T-helper 1 cell treated with Interleukin-12 subunit alpha and Interleukin-12 subunit beta and Interleukin-4 antibody, amounts not matched to agents 30 μg/mL and 1 μg/mL, for 36 hours (primary cell): ENCODE measurements around the gene C4orf50.

Experiments
- H3K27ac Mint-ChIP-seq: one replicate; pipeline ENCODE4 v1.8.0; 2021; ENCODE audit warnings: mild to moderate bottlenecking, mixed read lengths
- H3K27me3 Mint-ChIP-seq: one replicate; pipeline ENCODE4 v1.8.0; 2021; ENCODE audit warnings: low read depth, mixed read lengths
- H3K36me3 Mint-ChIP-seq: one replicate; pipeline ENCODE4 v1.8.0; 2021; ENCODE audit warnings: low read depth, mixed read lengths
- H3K4me1 Mint-ChIP-seq: one replicate; pipeline ENCODE4 v1.8.0; 2021; ENCODE audit warnings: low read depth, mixed read lengths
- H3K4me3 Mint-ChIP-seq: one replicate; pipeline ENCODE4 v1.8.0; 2021; ENCODE audit warnings: mild to moderate bottlenecking, moderate library complexity, mixed read lengths
- H3K9me3 Mint-ChIP-seq: one replicate; pipeline ENCODE4 v1.8.0; 2021; ENCODE audit warnings: mixed read lengths

The C4orf50 gene

GRCh38 chr4:6049985-6050384 is 31.8 kb upstream of the C4orf50 start:
- Mint-ChIP-seq H3K27ac (no peak overlapping the region), H3K9me3 (no peaks in the 10 kb centered on the region), H3K4me1 (no peaks in the 10 kb centered on the region)

DNA sequence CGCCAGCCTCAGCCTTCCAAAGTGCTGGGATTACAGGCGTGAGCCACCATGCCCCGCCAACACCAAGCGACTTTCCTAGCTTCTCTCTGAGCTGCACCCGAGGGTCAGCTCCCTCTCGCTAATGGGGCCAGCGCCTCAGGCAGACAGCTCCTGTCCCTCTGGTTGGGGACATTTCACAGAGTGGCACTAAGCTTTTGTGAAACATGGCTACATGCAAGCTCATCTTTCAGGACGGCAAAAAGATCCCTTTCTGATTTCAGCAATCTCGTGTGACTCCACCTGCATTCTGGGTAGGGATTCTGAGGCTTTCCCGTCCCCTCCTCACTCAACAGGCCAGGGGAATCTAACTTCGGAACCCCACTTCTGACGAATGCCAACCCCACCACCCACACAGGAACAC is 31.0 kb upstream of the C4orf50 start:
- Mint-ChIP-seq H3K27me3 (no peaks in the 10 kb centered on the region), H3K27ac (no peak overlapping the region), H3K9me3 (no peaks in the 10 kb centered on the region), H3K4me3 (no peak overlapping the region), H3K4me1 (peaks cover 3% of the 10 kb centered on the region), H3K36me3 (peaks cover 27% of the 10 kb centered on the region)

More at GRCh38 chr4:6049985-6050384, 31.8 kb upstream of the C4orf50 start:
- H3K27me3 Mint-ChIP-seq = no peaks in the 10 kb centered on the region
- peaks cover 26% of the 10 kb centered on the region for H3K36me3 Mint-ChIP-seq
- H3K4me3 Mint-ChIP-seq = no peak overlapping the region

- peaks cover 3% of the 10 kb centered on the region for H3K4me1 Mint-ChIP-seq
- H3K36me3 Mint-ChIP-seq = peaks cover 19% of the 10 kb centered on the region
- no peaks in the 10 kb centered on the region for H3K9me3 Mint-ChIP-seq
- no peak overlapping the region for H3K27ac Mint-ChIP-seq
- no peaks in the 10 kb centered on the region for H3K27me3 Mint-ChIP-seq
- no peak overlapping the region for H3K4me3 Mint-ChIP-seq
These were observed 30.3 kb upstream of the C4orf50 start for GRCh38 chr4:6048537-6048936.

- peaks cover 11% of the 10 kb centered on the region for H3K36me3 Mint-ChIP-seq
- no peaks in the 10 kb centered on the region for H3K9me3 Mint-ChIP-seq
- H3K4me1 Mint-ChIP-seq = peaks cover 10% of the 10 kb centered on the region
- H3K27ac Mint-ChIP-seq = no peak overlapping the region
- no peak overlapping the region for H3K4me3 Mint-ChIP-seq
- H3K27me3 Mint-ChIP-seq = no peaks in the 10 kb centered on the region
These were observed 29.0 kb upstream of the C4orf50 start for GRCh38 chr4:6047130-6047673.

GRCh38 chr4:6046526-6047129 is 28.4 kb upstream of the C4orf50 start:
- no peaks in the 10 kb centered on the region for H3K9me3 Mint-ChIP-seq
- H3K27ac Mint-ChIP-seq = no peak overlapping the region
- H3K4me3 Mint-ChIP-seq = no peak overlapping the region
- H3K4me1 Mint-ChIP-seq = peaks cover 16% of the 10 kb centered on the region
- no peaks in the 10 kb centered on the region for H3K27me3 Mint-ChIP-seq
- peaks cover 10% of the 10 kb centered on the region for H3K36me3 Mint-ChIP-seq

- Mint-ChIP-seq H3K36me3 (peaks cover 6% of the 10 kb centered on the region), H3K4me1 (peaks cover 22% of the 10 kb centered on the region), H3K27me3 (no peaks in the 10 kb centered on the region), H3K4me3 (no peak overlapping the region), H3K27ac (no peak overlapping the region), H3K9me3 (no peaks in the 10 kb centered on the region)
These were observed 26.6 kb upstream of the C4orf50 start for GRCh38 chr4:6044805-6045204.

DNA sequence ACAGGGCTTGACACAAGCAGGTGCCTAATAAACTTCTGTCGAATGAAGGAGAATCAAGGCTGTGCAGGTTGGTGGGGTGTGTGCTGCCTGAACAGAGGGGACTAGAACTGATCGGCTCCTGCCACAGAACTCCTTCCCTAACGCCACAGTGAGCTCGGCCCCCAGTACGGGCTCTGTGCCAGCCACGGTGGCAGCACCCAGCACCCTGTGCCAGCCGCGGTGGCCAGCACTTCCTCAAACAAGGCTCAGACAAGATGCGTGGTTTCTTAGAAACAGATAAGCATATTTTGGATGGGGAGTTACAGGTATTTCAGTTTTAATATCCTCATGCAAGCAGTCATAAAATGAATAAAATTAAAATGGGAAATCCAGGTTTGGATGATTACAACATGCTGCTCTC is 26.0 kb upstream of the C4orf50 start:
- Mint-ChIP-seq H3K4me3 (no peak overlapping the region), H3K27ac (no peak overlapping the region), H3K27me3 (no peaks in the 10 kb centered on the region), H3K36me3 (peaks cover 2% of the 10 kb centered on the region), H3K4me1 (peaks cover 22% of the 10 kb centered on the region), H3K9me3 (no peaks in the 10 kb centered on the region)

- H3K4me3 Mint-ChIP-seq = no peak overlapping the region
- H3K4me1 Mint-ChIP-seq = peaks cover 22% of the 10 kb centered on the region
- no peak overlapping the region for H3K27ac Mint-ChIP-seq
- no peaks in the 10 kb centered on the region for H3K9me3 Mint-ChIP-seq
- no peaks in the 10 kb centered on the region for H3K27me3 Mint-ChIP-seq
- peaks cover 2% of the 10 kb centered on the region for H3K36me3 Mint-ChIP-seq
These were observed 25.6 kb upstream of the C4orf50 start for GRCh38 chr4:6043843-6044242.

GRCh38 chr4:6043188-6043587 is 25.0 kb upstream of the C4orf50 start:
- Mint-ChIP-seq H3K4me3 (no peak overlapping the region), H3K27me3 (no peaks in the 10 kb centered on the region), H3K4me1 (peaks cover 22% of the 10 kb centered on the region), H3K9me3 (no peaks in the 10 kb centered on the region), H3K27ac (no peak overlapping the region), H3K36me3 (peaks cover 2% of the 10 kb centered on the region)

- H3K36me3 Mint-ChIP-seq = peaks cover 2% of the 10 kb centered on the region
- no peak overlapping the region for H3K4me3 Mint-ChIP-seq
- peaks cover 22% of the 10 kb centered on the region for H3K4me1 Mint-ChIP-seq
- no peaks in the 10 kb centered on the region for H3K9me3 Mint-ChIP-seq
- H3K27me3 Mint-ChIP-seq = no peaks in the 10 kb centered on the region
- no peak overlapping the region for H3K27ac Mint-ChIP-seq
These were observed 24.2 kb upstream of the C4orf50 start for GRCh38 chr4:6042293-6043063.

DNA sequence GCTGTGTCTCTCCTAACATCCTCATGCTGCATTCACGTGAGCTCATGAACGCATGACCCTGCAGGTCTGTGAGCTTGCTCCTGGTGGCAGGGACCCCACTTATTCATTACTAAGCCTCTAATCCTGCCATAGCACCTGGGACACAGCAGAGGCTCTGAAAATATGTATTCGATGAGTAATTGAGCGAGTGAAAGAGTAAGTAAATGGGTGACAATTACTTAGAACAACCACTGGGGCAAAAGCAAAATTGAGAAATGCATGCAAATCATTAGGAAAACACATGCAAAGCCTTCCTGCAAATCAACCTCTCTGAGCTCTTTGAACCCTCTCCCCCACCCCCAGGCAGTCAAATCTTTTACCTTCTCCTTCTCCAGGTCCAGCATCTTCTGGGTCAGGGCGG is 23.6 kb upstream of the C4orf50 start:
- H3K9me3 Mint-ChIP-seq = no peaks in the 10 kb centered on the region
- H3K27me3 Mint-ChIP-seq = no peaks in the 10 kb centered on the region
- H3K27ac Mint-ChIP-seq = no peak overlapping the region
- peak overlapping the region; percentile 16 for H3K4me3 Mint-ChIP-seq
- peaks cover 2% of the 10 kb centered on the region for H3K36me3 Mint-ChIP-seq
- H3K4me1 Mint-ChIP-seq = peaks cover 22% of the 10 kb centered on the region

DNA sequence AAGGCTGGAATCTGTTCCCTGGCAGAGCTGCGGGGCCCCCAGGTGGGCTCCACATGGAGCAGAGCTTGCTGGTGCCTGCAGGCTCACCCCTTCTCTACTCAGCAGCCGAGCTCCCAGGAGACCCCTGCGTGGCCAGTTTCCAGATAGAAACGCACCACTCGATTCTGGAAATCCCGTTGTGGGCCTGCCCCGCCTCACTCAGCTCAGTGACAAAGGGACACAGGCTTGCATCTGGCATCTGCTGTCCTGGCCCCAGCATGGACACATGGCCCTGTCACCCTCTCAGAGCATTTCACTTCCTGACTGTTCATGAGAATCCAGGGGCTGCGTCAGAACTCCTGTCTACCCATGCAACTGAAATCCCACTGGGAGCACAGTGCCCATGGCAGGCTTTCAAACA is 20.5 kb upstream of the C4orf50 start:
- no peaks in the 10 kb centered on the region for H3K27me3 Mint-ChIP-seq
- H3K36me3 Mint-ChIP-seq = peaks cover 2% of the 10 kb centered on the region
- no peak overlapping the region for H3K4me3 Mint-ChIP-seq
- H3K27ac Mint-ChIP-seq = no peak overlapping the region
- peaks cover 19% of the 10 kb centered on the region for H3K4me1 Mint-ChIP-seq
- no peaks in the 10 kb centered on the region for H3K9me3 Mint-ChIP-seq

DNA sequence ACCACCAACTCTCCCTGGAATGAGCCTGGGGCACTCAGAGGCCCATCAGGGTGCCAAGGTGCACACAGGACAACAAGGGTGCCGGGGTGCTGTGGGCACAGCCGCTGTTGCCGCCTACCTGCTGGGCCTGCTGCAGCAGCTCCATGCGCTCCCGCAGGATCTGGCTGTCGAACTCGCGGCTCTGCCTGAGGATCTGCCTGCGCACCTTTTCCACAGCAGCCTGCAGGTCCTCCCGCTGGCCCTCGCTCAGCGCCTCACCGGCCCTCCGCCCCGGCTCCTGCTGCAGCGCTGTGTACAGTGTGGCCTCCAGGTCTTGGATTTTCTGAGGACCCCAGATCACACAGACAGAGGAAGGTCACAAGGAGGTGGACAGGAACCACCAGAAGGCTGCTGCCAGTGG is 17.6 kb upstream of the C4orf50 start:
- no peaks in the 10 kb centered on the region for H3K9me3 Mint-ChIP-seq
- no peaks in the 10 kb centered on the region for H3K4me1 Mint-ChIP-seq
- no peak overlapping the region for H3K27ac Mint-ChIP-seq
- H3K27me3 Mint-ChIP-seq = no peaks in the 10 kb centered on the region
- peaks cover 2% of the 10 kb centered on the region for H3K36me3 Mint-ChIP-seq
- H3K4me3 Mint-ChIP-seq = no peak overlapping the region

DNA sequence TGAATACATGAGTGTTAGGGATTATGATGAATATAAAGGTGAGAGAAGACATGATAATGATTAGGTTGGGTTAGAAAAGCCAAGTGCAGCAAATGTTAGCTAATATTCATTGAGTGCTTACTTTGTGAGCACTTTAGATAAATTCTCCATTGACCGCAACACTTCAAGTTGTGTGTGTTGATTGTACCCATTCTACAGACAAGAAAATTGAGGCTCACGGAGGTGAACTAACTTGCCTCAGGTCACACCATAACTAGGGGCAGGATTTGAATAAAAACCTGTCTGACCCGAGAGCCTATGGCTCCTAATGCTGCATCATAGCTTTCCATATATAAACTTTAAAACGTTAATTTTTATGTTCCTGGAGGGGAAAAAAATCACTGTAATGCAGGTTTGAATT is 15.2 kb upstream of the C4orf50 start:
- Mint-ChIP-seq H3K27ac (no peak overlapping the region), H3K4me3 (no peak overlapping the region), H3K36me3 (peaks cover 2% of the 10 kb centered on the region), H3K4me1 (no peaks in the 10 kb centered on the region), H3K9me3 (no peaks in the 10 kb centered on the region), H3K27me3 (no peaks in the 10 kb centered on the region)
